ENCODE measurements around the gene TMEM154. TPM values are rescaled to one million over a fixed set of nuclear protein-coding genes. Genes with fewer than 3 reads are reported as not detected.

Gene TMEM154
- total RNA-seq, 1 experiment from 2014 or later = 34.5 TPM

GRCh38 chr4:152599636-152600035 is 80.2 kb downstream of the TMEM154 start:
- TF ChIP-seq CTCF (conservative IDR thresholded peaks at IDR 0.05) (no peak), EZH2 (IDR thresholded peaks at IDR 0.05; ENCODE audit: low read depth) (no peak)
- Histone ChIP-seq H3K4me2 (no peak overlapping the region), H3K9me3 (ENCODE audit: insufficient read depth, low read depth) (no peaks in the 10 kb centered on the region), H4K20me1 (ENCODE audit: insufficient read depth) (no peaks in the 10 kb centered on the region), H3K4me1 (replicated peaks; ENCODE audit: insufficient read depth) (peaks cover 10% of the 10 kb centered on the region), H2AFZ (no peak overlapping the region), H3F3A (ENCODE audit: insufficient read depth, low read depth) (0 out of 2 replicates have a peak, but pooled peaks cover 7% of the 10 kb centered on the region), H3K79me2 (ENCODE audit: low read depth) (no peaks in the 10 kb centered on the region), H3K27me3 (ENCODE audit: insufficient read depth, low read depth) (no peaks in the 10 kb centered on the region), H3K27ac (no peak overlapping the region), H3K4me3 (no peak overlapping the region), H3K36me3 (ENCODE audit: low read depth) (no peaks in the 10 kb centered on the region), H3K9me2 (ENCODE audit: insufficient read depth) (no peaks in the 10 kb centered on the region)
- intact Hi-C loops (cut with micrococcal nuclease; ENCODE audit: unreplicated experiment) = no loop called here
- BruUV-seq (replicated peaks) = no TSS peak
- ChIA-PET CTCF (interaction anchor here (0.6 kb wide), 1 partner anchor 224 kb away, joined by 3 read pairs; no protein-coding TSS in a partner anchor), POLR2A (ENCODE audit: unreplicated experiment) (no interaction called here)
- no peak for DNase-seq

GRCh38 chr4:152599095-152599494 is 80.7 kb downstream of the TMEM154 start:
- 0 out of 2 replicates have a peak, but pooled peaks cover 7% of the 10 kb centered on the region for H3F3A ChIP-seq (ENCODE audit: insufficient read depth, low read depth)
- no peak overlapping the region for H3K4me3 ChIP-seq
- intact Hi-C loops (cut with micrococcal nuclease; ENCODE audit: unreplicated experiment) = no loop called here
- ChIA-PET POLR2A (ENCODE audit: unreplicated experiment) (interaction anchor here (0.6 kb wide), 1 partner anchor 73 kb away, joined by 4 read pairs; no protein-coding TSS in a partner anchor), CTCF (no interaction called here)
- no peaks in the 10 kb centered on the region for H3K9me2 ChIP-seq (ENCODE audit: insufficient read depth)
- no peaks in the 10 kb centered on the region for H3K9me3 ChIP-seq (ENCODE audit: insufficient read depth, low read depth)
- no peaks in the 10 kb centered on the region for H3K79me2 ChIP-seq (ENCODE audit: low read depth)
- no peak overlapping the region for H3K27ac ChIP-seq
- no peaks in the 10 kb centered on the region for H3K36me3 ChIP-seq (ENCODE audit: low read depth)
- H3K27me3 ChIP-seq (ENCODE audit: insufficient read depth, low read depth) = no peaks in the 10 kb centered on the region
- TF ChIP-seq EZH2 (IDR thresholded peaks at IDR 0.05; ENCODE audit: low read depth) (no peak), CTCF (conservative IDR thresholded peaks at IDR 0.05) (no peak)
- no peaks in the 10 kb centered on the region for H4K20me1 ChIP-seq (ENCODE audit: insufficient read depth)
- peaks cover 10% of the 10 kb centered on the region for H3K4me1 ChIP-seq (replicated peaks; ENCODE audit: insufficient read depth)
- H3K4me2 ChIP-seq = peak overlapping the region; percentile 29; the same call in 1 of the 2 replicates
- BruUV-seq (replicated peaks) = no TSS peak
- peak in 1 of 2 experiments; percentile 36 for DNase-seq
- no peak overlapping the region for H2AFZ ChIP-seq

DNA sequence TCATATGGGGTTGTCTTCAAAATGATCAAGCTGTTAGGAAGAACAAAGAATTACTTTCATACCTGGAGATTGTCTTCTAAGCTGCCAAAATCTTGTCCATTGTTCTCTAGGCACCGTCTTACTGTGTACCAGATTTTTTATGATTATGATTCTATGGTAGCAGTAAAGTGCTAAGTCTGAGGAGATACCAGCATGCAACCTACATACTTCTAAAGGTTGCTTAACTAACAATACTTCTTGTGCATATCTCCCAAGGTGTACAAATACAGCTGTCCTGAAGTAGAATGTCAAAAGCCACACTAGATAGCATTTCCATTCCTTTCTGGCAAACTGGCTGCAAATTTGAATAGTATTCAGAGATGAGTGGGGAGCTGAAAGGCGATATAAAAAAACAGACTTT is 81.3 kb downstream of the TMEM154 start:
- H3K27me3 ChIP-seq (ENCODE audit: insufficient read depth, low read depth) = no peaks in the 10 kb centered on the region
- intact Hi-C loops (cut with micrococcal nuclease; ENCODE audit: unreplicated experiment) = no loop called here
- peaks cover 10% of the 10 kb centered on the region for H3K4me1 ChIP-seq (replicated peaks; ENCODE audit: insufficient read depth)
- no peaks in the 10 kb centered on the region for H4K20me1 ChIP-seq (ENCODE audit: insufficient read depth)
- no peaks in the 10 kb centered on the region for H3K9me2 ChIP-seq (ENCODE audit: insufficient read depth)
- ChIA-PET CTCF (no interaction called here), POLR2A (ENCODE audit: unreplicated experiment) (interaction anchor here (0.6 kb wide), 1 partner anchor 72 kb away, joined by 4 read pairs; no protein-coding TSS in a partner anchor)
- H3F3A ChIP-seq (ENCODE audit: insufficient read depth, low read depth) = 0 out of 2 replicates have a peak, but pooled peaks cover 7% of the 10 kb centered on the region
- no TSS peak for BruUV-seq (replicated peaks)
- H3K36me3 ChIP-seq (ENCODE audit: low read depth) = no peaks in the 10 kb centered on the region
- H3K4me3 ChIP-seq = no peak overlapping the region
- no peak overlapping the region for H2AFZ ChIP-seq
- H3K4me2 ChIP-seq = peak overlapping the region; percentile 29; the same call in 1 of the 2 replicates
- DNase-seq = no peak
- no peak for TF ChIP-seq CTCF (conservative IDR thresholded peaks at IDR 0.05)
- H3K27ac ChIP-seq = no peak overlapping the region
- H3K9me3 ChIP-seq (ENCODE audit: insufficient read depth, low read depth) = no peaks in the 10 kb centered on the region
- H3K79me2 ChIP-seq (ENCODE audit: low read depth) = no peaks in the 10 kb centered on the region
